GM12801 (cell line): ENCODE measurements around the gene IFT122.

ENCODE experiments used
- CTCF ChIP-seq: IDR thresholded peaks from one replicate; pipeline ENCODE4 v1.5.1; 2011; ENCODE audit warnings: control low read depth; ENCODE audit not compliant: insufficient read length; ENCODE audit errors: extremely low read depth

IFT122 gene

GRCh38 chr3:129439226-129439816, 703 bp upstream of the IFT122 start:
- no peak for TF ChIP-seq CTCF

- no peak for TF ChIP-seq CTCF
These were observed 680 bp downstream of the IFT122 start for GRCh38 chr3:129440618-129441190.

- no peak for TF ChIP-seq CTCF
These were observed 1.2 kb downstream of the IFT122 start for GRCh38 chr3:129441215-129441614.

GRCh38 chr3:129441782-129442181, 1.8 kb downstream of the IFT122 start:
- no peak for TF ChIP-seq CTCF

GRCh38 chr3:129442486-129442885, 2.5 kb downstream of the IFT122 start:
- no peak for TF ChIP-seq CTCF

- no peak for TF ChIP-seq CTCF
These were observed 2.9 kb downstream of the IFT122 start for GRCh38 chr3:129442947-129443346.

GRCh38 chr3:129445471-129445870, 5.4 kb downstream of the IFT122 start:
- TF ChIP-seq CTCF = no peak
